Myocyte (in vitro differentiated cells): Measurements from ENCODE around the gene ALKBH5. TPM values are rescaled to one million over a fixed set of nuclear protein-coding genes. Genes with fewer than 3 reads are reported as not detected.

Source experiments
- DNase-seq: peaks from one replicate; pipeline ENCODE4 v3.0.0-alpha.2; 2012; ENCODE audit warnings: low read depth
- total RNA-seq: library from RNA; depleted of rRNA; stranded (reverse); fragments of >200 nt; gene quantifications from 2 replicates; pipeline ENCODE4 v1.2.3, GENCODE V29; 2014

Gene ALKBH5
- total RNA-seq, 1 donor from 2014 or later = 243 TPM

- no peak for DNase-seq
Observed at GRCh38 chr17:18241229-18241871, 57.7 kb downstream of the ALKBH5 start.

- no peak for DNase-seq
Observed at GRCh38 chr17:18245038-18245776, 61.6 kb downstream of the ALKBH5 start.

GRCh38 chr17:18246109-18246725 lies 62.6 kb downstream of the ALKBH5 start:
- no peak for DNase-seq

GRCh38 chr17:18246880-18247612 lies 63.4 kb downstream of the ALKBH5 start:
- DNase-seq = no peak

- DNase-seq = no peak
Observed at GRCh38 chr17:18247613-18248001, 64.0 kb downstream of the ALKBH5 start.

- peak; percentile 61 for DNase-seq
Observed at GRCh38 chr17:18248300-18248731, 64.7 kb downstream of the ALKBH5 start.

GRCh38 chr17:18248811-18249210 lies 65.2 kb downstream of the ALKBH5 start:
- DNase-seq = no peak

GRCh38 chr17:18250259-18250658 lies 66.6 kb downstream of the ALKBH5 start:
- no peak for DNase-seq

GRCh38 chr17:18250708-18251107 lies 67.1 kb downstream of the ALKBH5 start:
- no peak for DNase-seq

- DNase-seq = no peak
Observed at GRCh38 chr17:18251204-18251603, 67.6 kb downstream of the ALKBH5 start.

- DNase-seq = no peak
Observed at GRCh38 chr17:18252160-18252559, 68.5 kb downstream of the ALKBH5 start.

GRCh38 chr17:18253187-18253884 lies 69.7 kb downstream of the ALKBH5 start:
- no peak for DNase-seq

GRCh38 chr17:18253947-18254821 lies 70.6 kb downstream of the ALKBH5 start:
- DNase-seq = peak; percentile 27

- DNase-seq = no peak
Observed at GRCh38 chr17:18254888-18255649, 71.4 kb downstream of the ALKBH5 start.

- DNase-seq = peak; percentile 46
Observed at GRCh38 chr17:18256351-18256750, 72.7 kb downstream of the ALKBH5 start.

- no peak for DNase-seq
Observed at GRCh38 chr17:18256776-18257175, 73.1 kb downstream of the ALKBH5 start.

GRCh38 chr17:18257268-18257981 lies 73.8 kb downstream of the ALKBH5 start:
- DNase-seq = peak; percentile 11

GRCh38 chr17:18257982-18258355 lies 74.3 kb downstream of the ALKBH5 start:
- DNase-seq = peak; percentile 89
